HepG2 (cell line): Measurements from ENCODE around the gene SYT8. TPM values are rescaled to one million over a fixed set of nuclear protein-coding genes. Genes with fewer than 3 reads are reported as not detected.
A peak's percentile ranks its signal among the peaks of the same experiment; 100 is the strongest.
"Not testable (repeated sequence)": the region's sequence is repeated elsewhere in the genome, so short reads cannot be mapped to it uniquely, and the experiment has no call there.

Experiments used
- ATAC-seq: fragments of 200-7000 bp; cut with Tn5 transposase; 3 replicates; pipeline ENCODE4 v1.9.1; 2020; ENCODE audit warnings: mild to moderate bottlenecking, moderate library complexity
- BruUV-seq: library from RNA; stranded (reverse); fragments of 400-500 nt; replicated peaks from 2 replicates; lab custom pipeline; 2021; lab: Mats Ljungman, UMichigan
- CTCF ChIA-PET: fragments of 300-600 bp; formaldehyde crosslinking; extraction: SDS; loops from one replicate; lab custom pipeline; 2021; ENCODE audit warnings: low total read pairs, inconsistent platforms, low intra/inter-chr PET ratio; lab: Yijun Ruan, JAX
- POLR2A ChIA-PET: fragments of 350-600 bp; sonication (Branson Sonifier 250); formaldehyde crosslinking; loops from one replicate; lab custom pipeline; 2020; ENCODE audit warnings: antibody characterized with exemption, inconsistent platforms; lab: Yijun Ruan, JAX
- DNase-seq: peaks from one replicate; pipeline ENCODE4 v3.0.0-alpha.2; 2015; ENCODE audit warnings: low spot score
- FAIRE-seq: peaks from 3 replicates; lab custom pipeline; 2011; peaks lifted over from hg19 to GRCh38; lab: Jason Lieb, UNC
- H2AFZ ChIP-seq: one replicate; pipeline ENCODE4 v1.6.1; 2011; ENCODE audit warnings: low read length, inconsistent platforms
- H3K27ac ChIP-seq: fragments of 300-600 bp; 3 replicates; pipeline ENCODE4 v1.8.0; 2011; ENCODE audit warnings: mixed run types, mild to moderate bottlenecking, mixed read lengths, low read length, inconsistent platforms; ENCODE audit not compliant: insufficient read depth; ENCODE audit errors: extremely low read length
- H3K27me3 ChIP-seq, 2 experiments: fragments of 200-600 bp in 1 of 2; 2 replicates in 1 of 2; 3 replicates in 1 of 2; pipeline versions ENCODE4 v1.6.0 to v1.8.0; 2011; ENCODE audit warnings: low read length in 2 of 2, mild to moderate bottlenecking in 2 of 2, moderate library complexity in 2 of 2, inconsistent platforms in 1 of 2; ENCODE audit not compliant: insufficient read depth in 2 of 2, control insufficient read depth in 1 of 2
- H3K36me3 ChIP-seq, 2 experiments: fragments of 200-600 bp in 1 of 2; replicated peaks in 1 of 2; 2 replicates in 1 of 2; 3 replicates in 1 of 2; pipeline versions ENCODE4 v1.5.1 to v1.8.0; 2011; ENCODE audit warnings: low read length in 2 of 2, inconsistent platforms in 1 of 2; ENCODE audit not compliant: insufficient read depth in 2 of 2, control insufficient read depth in 1 of 2
- H3K4me1 ChIP-seq: 2 replicates; pipeline ENCODE4 v1.5.1; 2012; ENCODE audit warnings: low read length, inconsistent platforms; ENCODE audit not compliant: insufficient read depth
- H3K4me2 ChIP-seq: 2 replicates; pipeline ENCODE4 v1.6.0; 2011; ENCODE audit warnings: low read depth, low read length, inconsistent platforms
- H3K4me3 ChIP-seq, 3 experiments: fragments of 200-600 bp in 1 of 3; sonication (generic), shearing (Covaris generic) in 1 of 3; replicated peaks in 1 of 3; 2 replicates each; pipeline ENCODE4 v1.5.1; 2011 to 2016; ENCODE audit warnings: low read length in 3 of 3, inconsistent platforms in 2 of 3, low read depth in 2 of 3, mild to moderate bottlenecking in 2 of 3, control low read depth in 1 of 3, mixed read lengths in 1 of 3; ENCODE audit not compliant: insufficient read depth in 1 of 3
- H3K79me2 ChIP-seq: one replicate; pipeline ENCODE4 v1.6.1; 2011; ENCODE audit warnings: low read length, inconsistent platforms; ENCODE audit not compliant: insufficient read depth
- H3K9ac ChIP-seq: 2 replicates; pipeline ENCODE4 v1.6.0; 2011; ENCODE audit warnings: mild to moderate bottlenecking, low read depth, low read length, inconsistent platforms; ENCODE audit not compliant: insufficient read depth
- H3K9me3 ChIP-seq: 2 replicates; pipeline ENCODE4 v1.5.1; 2012; ENCODE audit warnings: mild to moderate bottlenecking, low read length
- H4K20me1 ChIP-seq: 2 replicates; pipeline ENCODE4 v1.6.0; 2011; ENCODE audit warnings: inconsistent platforms, mild to moderate bottlenecking, low read length, moderate library complexity; ENCODE audit not compliant: insufficient read depth
- ZNF768 ChIP-seq: sonication (generic); formaldehyde crosslinking; IDR thresholded peaks from 2 replicates; pipeline ENCODE4 v1.4.0; 2020; ENCODE audit warnings: missing genetic modification reagents
- ZNF770 ChIP-seq: sonication (generic); formaldehyde crosslinking; IDR thresholded peaks from 2 replicates; pipeline ENCODE4 v1.5.0; 2020; ENCODE audit warnings: mild to moderate bottlenecking, missing genetic modification reagents
- WGBS: methylation state at CpG from one replicate; pipeline ENCODE4 v1.1.6; 2017; ENCODE audit warnings: low lambda C conversion rate; 5-methylcytosine and 5-hydroxymethylcytosine counted together
- in situ Hi-C: cut with HindIII; loops from 2 replicates; pipeline ENCODE4 v1.10.0; 2017; ENCODE audit warnings: low pct_unique_long_range_greater_than_20kb; ENCODE audit not compliant: extremely low pct_ligation_motif_present
- intact Hi-C: fragments of 100-400 bp; cut with micrococcal nuclease; formaldehyde crosslinking; loops from one replicate; pipeline ENCODE4 v1.10.0; 2022; ENCODE audit not compliant: unreplicated experiment
- polyA plus RNA-seq, 8 experiments: library from polyadenylated mRNA; depleted of rRNA in 3 of 8; stranded (reverse) in 7 of 8; unstranded in 1 of 8; fragments of >200 nt; fragmentation: Illumina TruSeq in 4 of 8; extraction: Trizol in 4 of 8; gene quantifications; 2 replicates each; pipeline versions ENCODE4 v1.2.1 to v1.2.3, GENCODE V29; 2011 to 2016; ENCODE audit warnings: low read depth in 4 of 8, missing spikeins in 1 of 8, mixed read lengths in 1 of 8; ENCODE audit not compliant: insufficient read depth in 1 of 8
- total RNA-seq, 5 experiments: library from RNA; depleted of rRNA; stranded (reverse); fragments of >200 nt; fragmentation: Illumina TruSeq; extraction: Trizol; gene quantifications; 2 replicates each; pipeline ENCODE4 v1.2.3, GENCODE V29; 2016; ENCODE audit warnings: low read depth in 1 of 5

SYT8 gene
- total and polyA plus RNA-seq, 2 of the 13 experiments (the other 11 are each of a cell fraction or from before 2014, with no cell fraction given): 0.60 to 2.3 TPM

DNA sequence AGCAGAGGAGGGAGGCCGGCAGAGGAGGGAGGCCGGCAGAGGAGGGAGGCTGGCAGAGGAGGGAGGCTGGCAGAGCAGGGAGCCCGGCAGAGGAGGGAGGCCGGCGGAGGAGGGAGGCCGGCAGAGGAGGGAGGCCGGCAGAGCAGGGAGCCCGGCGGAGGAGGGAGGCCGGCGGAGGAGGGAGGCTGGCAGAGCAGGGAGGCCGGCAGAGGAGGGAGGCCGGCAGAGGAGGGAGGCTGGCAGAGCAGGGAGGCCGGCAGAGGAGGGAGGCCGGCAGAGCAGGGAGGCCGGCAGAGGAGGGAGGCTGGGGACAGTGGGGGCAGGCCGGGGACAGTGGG is 39.0 kb downstream of the SYT8 start:
- in situ Hi-C loops, H2AFZ ChIP-seq, FAIRE-seq, CTCF ChIA-PET, H3K36me3 ChIP-seq, BruUV-seq, intact Hi-C loops, H3K9me3 ChIP-seq, H4K20me1 ChIP-seq, H3K79me2 ChIP-seq, H3K4me2 ChIP-seq, H3K4me3 ChIP-seq, H3K9ac ChIP-seq, H3K27ac ChIP-seq, DNase-seq, POLR2A ChIA-PET, ATAC-seq: not testable (repeated sequence)
- H3K27me3 ChIP-seq: peaks cover 18 to 56% of the 10 kb centered on the region in 2 experiments
- peak; percentile 74; the same call in 1 of the 2 replicates for TF ChIP-seq ZNF770 (CRISPR knock-in tag)
- WGBS: 56% methylated on average over 17 of the region's 17 CpGs
- peaks cover 16% of the 10 kb centered on the region for H3K4me1 ChIP-seq

DNA sequence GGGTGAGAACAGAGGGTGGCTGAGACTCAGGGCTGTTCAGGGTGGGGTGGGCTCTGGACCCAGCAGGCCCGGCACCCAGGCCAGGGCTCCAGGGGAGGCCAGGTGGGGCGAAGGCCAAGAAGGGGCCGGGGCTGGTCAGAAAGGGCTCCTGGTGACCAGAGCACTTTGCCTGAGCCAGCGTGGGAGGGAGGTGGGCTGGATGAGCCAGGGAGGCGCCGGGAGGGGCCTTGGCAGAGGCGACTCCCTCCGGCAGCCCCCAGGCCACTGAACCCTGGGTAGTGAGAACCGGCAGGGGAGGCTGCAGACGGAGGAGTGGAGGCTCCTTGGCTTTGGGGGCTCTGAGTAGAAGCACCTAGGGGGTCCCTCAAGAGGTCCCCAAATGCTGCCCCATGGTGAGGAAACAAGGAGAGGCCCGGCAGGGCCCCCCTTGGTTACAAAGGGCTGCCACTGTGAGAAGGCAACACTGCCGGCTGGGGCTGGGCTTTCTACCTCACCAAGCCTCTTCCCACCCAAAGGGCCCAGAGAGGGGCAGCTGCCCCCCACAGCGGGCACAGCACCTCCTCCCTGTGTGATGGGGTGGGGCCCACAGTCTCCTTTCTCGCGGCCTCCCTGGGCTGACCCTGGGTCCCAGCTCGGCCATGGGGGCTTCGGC is 39.8 kb downstream of the SYT8 start:
- H3K36me3 ChIP-seq, intact Hi-C loops, BruUV-seq, H3K27ac ChIP-seq, in situ Hi-C loops, H3K9me3 ChIP-seq, H3K4me2 ChIP-seq, H3K9ac ChIP-seq, H3K4me3 ChIP-seq, ATAC-seq, H4K20me1 ChIP-seq, FAIRE-seq, DNase-seq, POLR2A ChIA-PET, H3K79me2 ChIP-seq, H2AFZ ChIP-seq: not testable (repeated sequence)
- Histone ChIP-seq H3K4me1 (peaks cover 16% of the 10 kb centered on the region), H3K27me3 (peaks cover 15 to 53% of the 10 kb centered on the region in 2 experiments; a peak in 4 of 5 replicates)
- TF ChIP-seq ZNF768 (CRISPR knock-in tag): peak; percentile 76; the same call in 1 of the 2 replicates
- CTCF ChIA-PET: interaction anchor here (2.9 kb wide), 1 partner anchor 276 kb away, joined by 36 read pairs; no protein-coding TSS in a partner anchor
- WGBS: 15% methylated on average over 3 of the region's 17 CpGs
